GM23248 (cell line): ENCODE results near the gene COL13A1. TPM values are rescaled to one million over a fixed set of nuclear protein-coding genes. Genes with fewer than 3 reads are reported as not detected.

Experiments
- DNase-seq: peaks from one replicate; pipeline ENCODE4 v3.0.0-alpha.2; 2015
- H2AFZ ChIP-seq: fragments of 200-600 bp; sonication (generic); 2 replicates; pipeline ENCODE4 v1.6.1; 2016; ENCODE audit warnings: antibody characterized with exemption
- H3F3A ChIP-seq: fragments of 200-600 bp; sonication (generic); 2 replicates; pipeline ENCODE4 v1.6.1; 2016; ENCODE audit warnings: mild to moderate bottlenecking, antibody characterized with exemption, mixed run types; ENCODE audit not compliant: insufficient read depth
- H3K27ac ChIP-seq: fragments of 200-600 bp; sonication (generic); 2 replicates; pipeline ENCODE4 v1.5.1; 2016; ENCODE audit warnings: mild to moderate bottlenecking
- H3K27me3 ChIP-seq: fragments of 200-600 bp; sonication (generic); replicated peaks from 2 replicates; pipeline ENCODE4 v1.6.1; 2016; ENCODE audit warnings: mild to moderate bottlenecking; ENCODE audit not compliant: insufficient read depth
- H3K36me3 ChIP-seq: fragments of 200-600 bp; sonication (generic); 2 replicates; pipeline ENCODE4 v1.6.1; 2016; ENCODE audit warnings: low read depth, mild to moderate bottlenecking
- H3K4me1 ChIP-seq: fragments of 200-600 bp; sonication (generic); 2 replicates; pipeline ENCODE4 v1.6.1; 2016; ENCODE audit warnings: mild to moderate bottlenecking; ENCODE audit not compliant: insufficient read depth
- H3K4me2 ChIP-seq: fragments of 200-600 bp; sonication (generic); one replicate; pipeline ENCODE4 v1.6.1; 2016; ENCODE audit warnings: mild to moderate bottlenecking; ENCODE audit not compliant: unreplicated experiment
- H3K4me3 ChIP-seq: fragments of 200-600 bp; sonication (generic); 2 replicates; pipeline ENCODE4 v1.5.1; 2016; ENCODE audit warnings: mild to moderate bottlenecking
- H3K79me2 ChIP-seq: fragments of 200-600 bp; sonication (generic); 2 replicates; pipeline ENCODE4 v1.6.1; 2016; ENCODE audit warnings: mild to moderate bottlenecking; ENCODE audit not compliant: insufficient read depth
- H3K9ac ChIP-seq: fragments of 200-600 bp; sonication (generic); 2 replicates; pipeline ENCODE4 v1.6.1; 2016; ENCODE audit warnings: mild to moderate bottlenecking
- H3K9me2 ChIP-seq: fragments of 200-600 bp; sonication (generic); 2 replicates; pipeline ENCODE4 v1.6.1; 2016; ENCODE audit warnings: mixed run types, mild to moderate bottlenecking, moderate library complexity; ENCODE audit not compliant: insufficient read depth
- H3K9me3 ChIP-seq: fragments of 200-600 bp; sonication (generic); one replicate; pipeline ENCODE4 v1.6.1; 2017; ENCODE audit warnings: low read depth
- H4K20me1 ChIP-seq: fragments of 200-600 bp; sonication (generic); 2 replicates; pipeline ENCODE4 v1.6.0; 2016; ENCODE audit not compliant: insufficient read depth
- EZH2 ChIP-seq: fragments of 200-600 bp; sonication (generic); IDR thresholded peaks from 2 replicates; pipeline ENCODE4 v1.6.1; 2018; ENCODE audit warnings: antibody characterized with exemption, mild to moderate bottlenecking; ENCODE audit not compliant: insufficient read depth, poor library complexity, severe bottlenecking
- EZH2phosphoT487 ChIP-seq: fragments of 200-600 bp; sonication (generic); IDR thresholded peaks from 2 replicates; pipeline ENCODE4 v1.6.1; 2018; ENCODE audit warnings: antibody characterized with exemption, moderate library complexity, mild to moderate bottlenecking, low read depth; ENCODE audit not compliant: insufficient read depth
- WGBS, 2 experiments: methylation state at CpG; one replicate each; pipeline ENCODE4 v1.1.6; 2015 to 2017; ENCODE audit warnings: low lambda C conversion rate in 2 of 2, low coverage in 1 of 2; ENCODE audit errors: missing lambda C conversion rate in 2 of 2; 5-methylcytosine and 5-hydroxymethylcytosine counted together
- in situ Hi-C: fragments of 300-500 bp; cut with MboI; formaldehyde crosslinking; loops from 2 replicates; pipeline ENCODE4 v1.15.0; 2020
- polyA plus RNA-seq: library from polyadenylated mRNA; unstranded; fragments of >200 nt; fragmentation: Nextera tagmentation; extraction: Ambion mirVana; gene quantifications from 2 replicates; pipeline ENCODE4 v1.2.1, GENCODE V29; 2016
- total RNA-seq: library from RNA; depleted of rRNA; stranded (reverse); fragments of >200 nt; shearing (Covaris generic); gene quantifications from 2 replicates; pipeline ENCODE4 v1.2.3, GENCODE V29; 2014

The COL13A1 gene
- total and polyA plus RNA-seq, 2 experiments from 2014 or later, result 12.8 to 17.3 TPM

GRCh38 chr10:69928339-69928738 is 126.6 kb downstream of the COL13A1 start:
- 92 to 94% methylated on average over 3 of the region's 3 CpGs for WGBS, 2 experiments
- Histone ChIP-seq H3K27ac (no peak overlapping the region), H3F3A (no peaks in the 10 kb centered on the region), H3K27me3 (no peaks in the 10 kb centered on the region), H3K4me1 (no peaks in the 10 kb centered on the region), H3K36me3 (no peaks in the 10 kb centered on the region), H3K9ac (no peak overlapping the region), H3K4me3 (no peak overlapping the region), H3K9me2 (no peaks in the 10 kb centered on the region), H2AFZ (no peak overlapping the region), H3K9me3 (no peaks in the 10 kb centered on the region), H3K4me2 (no peak overlapping the region), H3K79me2 (no peaks in the 10 kb centered on the region), H4K20me1 (no peaks in the 10 kb centered on the region)
- in situ Hi-C loops, result no loop called here
- no peak for TF ChIP-seq EZH2phosphoT487
- no peak for TF ChIP-seq EZH2
- DNase-seq, result no peak

- in situ Hi-C loops, result no loop called here
- no peaks in the 10 kb centered on the region for H3K36me3 ChIP-seq
- H2AFZ ChIP-seq, result no peak overlapping the region
- no peaks in the 10 kb centered on the region for H4K20me1 ChIP-seq
- no peaks in the 10 kb centered on the region for H3K79me2 ChIP-seq
- no peak for DNase-seq
- H3K4me1 ChIP-seq, result no peaks in the 10 kb centered on the region
- 94 to 97% methylated on average over 3 of the region's 3 CpGs for WGBS, 2 experiments
- H3K9me2 ChIP-seq, result no peaks in the 10 kb centered on the region
- TF ChIP-seq EZH2 (no peak), EZH2phosphoT487 (no peak)
- no peak overlapping the region for H3K27ac ChIP-seq
- H3K4me2 ChIP-seq, result no peak overlapping the region
- no peak overlapping the region for H3K9ac ChIP-seq
- H3F3A ChIP-seq, result no peaks in the 10 kb centered on the region
- H3K4me3 ChIP-seq, result no peak overlapping the region
- no peaks in the 10 kb centered on the region for H3K9me3 ChIP-seq
- no peaks in the 10 kb centered on the region for H3K27me3 ChIP-seq
These were observed 127.9 kb downstream of the COL13A1 start for GRCh38 chr10:69929575-69929974.

- no peak for DNase-seq
- Histone ChIP-seq H2AFZ (no peak overlapping the region), H4K20me1 (no peaks in the 10 kb centered on the region), H3F3A (no peaks in the 10 kb centered on the region), H3K4me2 (no peak overlapping the region), H3K4me1 (no peaks in the 10 kb centered on the region), H3K36me3 (no peaks in the 10 kb centered on the region), H3K9me3 (no peaks in the 10 kb centered on the region), H3K27ac (no peak overlapping the region), H3K9me2 (no peaks in the 10 kb centered on the region), H3K79me2 (no peaks in the 10 kb centered on the region), H3K27me3 (no peaks in the 10 kb centered on the region), H3K4me3 (no peak overlapping the region), H3K9ac (no peak overlapping the region)
- in situ Hi-C loops, result no loop called here
- TF ChIP-seq EZH2 (no peak), EZH2phosphoT487 (no peak)
- 97 to 100% methylated on average over 2 of the region's 2 CpGs for whole genome bisulfite sequencing, 2 experiments
These were observed 133.1 kb downstream of the COL13A1 start for GRCh38 chr10:69934768-69935167.

GRCh38 chr10:69936091-69936490 is 134.4 kb downstream of the COL13A1 start:
- TF ChIP-seq EZH2phosphoT487 (no peak), EZH2 (no peak)
- DNase-seq, result peak; percentile 12
- in situ Hi-C loops, result no loop called here
- Histone ChIP-seq H3K9ac (no peak overlapping the region), H3K9me3 (no peaks in the 10 kb centered on the region), H3K4me3 (no peak overlapping the region), H3F3A (no peaks in the 10 kb centered on the region), H3K4me2 (no peak overlapping the region), H3K79me2 (no peaks in the 10 kb centered on the region), H3K4me1 (no peaks in the 10 kb centered on the region), H3K9me2 (no peaks in the 10 kb centered on the region), H3K27me3 (no peaks in the 10 kb centered on the region), H4K20me1 (no peaks in the 10 kb centered on the region), H3K36me3 (no peaks in the 10 kb centered on the region), H2AFZ (no peak overlapping the region), H3K27ac (no peak overlapping the region)
- 80 to 100% methylated on average over 2 to 3 of the region's 3 CpGs for WGBS, 2 experiments

GRCh38 chr10:69938541-69938991 is 136.9 kb downstream of the COL13A1 start:
- Histone ChIP-seq H3K9me2 (no peaks in the 10 kb centered on the region), H3K27me3 (no peaks in the 10 kb centered on the region), H3K79me2 (no peaks in the 10 kb centered on the region), H3K9ac (no peak overlapping the region), H3F3A (no peaks in the 10 kb centered on the region), H3K4me1 (no peaks in the 10 kb centered on the region), H3K9me3 (no peaks in the 10 kb centered on the region), H3K27ac (no peak overlapping the region), H3K4me3 (no peak overlapping the region), H3K4me2 (no peak overlapping the region), H3K36me3 (no peaks in the 10 kb centered on the region), H2AFZ (no peak overlapping the region), H4K20me1 (no peaks in the 10 kb centered on the region)
- WGBS, 2 experiments, result 74 to 81% methylated on average over 5 of the region's 5 CpGs
- in situ Hi-C loops, result no loop called here
- TF ChIP-seq EZH2phosphoT487 (no peak), EZH2 (no peak)
- no peak for DNase-seq
